Endothelial cell of umbilical vein (primary cell): ENCODE results near the gene WDR86. TPM values are rescaled to one million over a fixed set of nuclear protein-coding genes. Genes with fewer than 3 reads are reported as not detected.

Experiments used
- BruUV-seq: library from RNA; stranded (reverse); fragments of 400-500 nt; replicated peaks from 2 replicates; lab custom pipeline; 2021; lab: Mats Ljungman, UMichigan
- CTCF ChIA-PET: fragments of 300-600, 350-600 bp; sonication (Branson Sonifier 250); formaldehyde crosslinking; loops from one replicate; lab custom pipeline; 2021; ENCODE audit warnings: antibody characterized with exemption, inconsistent platforms; lab: Charles Lee
- POLR2A ChIA-PET: fragments of 300-600, 350-600 bp; sonication (Branson Sonifier 250); formaldehyde crosslinking; loops from one replicate; lab custom pipeline; 2021; ENCODE audit warnings: antibody characterized with exemption, inconsistent platforms; lab: Charles Lee
- DNase-seq: peaks from one replicate; pipeline ENCODE4 v3.0.0-alpha.2; 2011; ENCODE audit warnings: low read depth, low spot score
- FAIRE-seq: peaks from 2 replicates; lab custom pipeline; 2011; peaks lifted over from hg19 to GRCh38; lab: Jason Lieb, UNC
- H2AFZ ChIP-seq: 2 replicates; pipeline ENCODE4 v1.6.0; 2012; ENCODE audit warnings: low read depth, low read length, control low read depth, inconsistent platforms
- H3K27ac ChIP-seq: 2 replicates; pipeline ENCODE4 v1.5.1; 2011; ENCODE audit warnings: low read depth, mild to moderate bottlenecking, control low read depth, low read length, moderate library complexity; ENCODE audit not compliant: insufficient read depth
- H3K27me3 ChIP-seq, 2 experiments: 2 replicates each; pipeline versions ENCODE4 v1.6.0 to v1.6.1; 2011; ENCODE audit warnings: low read length in 2 of 2, mixed read lengths in 1 of 2; ENCODE audit not compliant: control insufficient read depth in 2 of 2, insufficient read depth in 2 of 2
- H3K36me3 ChIP-seq, 2 experiments: 2 replicates in 1 of 2; 3 replicates in 1 of 2; pipeline ENCODE4 v1.5.1; 2011; ENCODE audit warnings: low read length in 2 of 2, mild to moderate bottlenecking in 1 of 2, moderate library complexity in 1 of 2; ENCODE audit not compliant: control insufficient read depth in 2 of 2, insufficient read depth in 2 of 2; ENCODE audit errors: extremely low read depth in 1 of 2
- H3K4me1 ChIP-seq: 3 replicates; pipeline ENCODE4 v1.5.1; 2011; ENCODE audit warnings: mild to moderate bottlenecking, low read length; ENCODE audit not compliant: control insufficient read depth, insufficient read depth; ENCODE audit errors: extremely low read depth
- H3K4me2 ChIP-seq: 2 replicates; pipeline ENCODE4 v1.6.1; 2011; ENCODE audit warnings: low read length, control low read depth, mixed read lengths; ENCODE audit not compliant: insufficient read depth
- H3K4me3 ChIP-seq, 3 experiments: fragments of 200-600 bp in 1 of 3; sonication (generic), shearing (Covaris generic) in 1 of 3; replicated peaks in 1 of 3; 2 replicates each; pipeline ENCODE4 v1.5.1; 2011 to 2016; ENCODE audit warnings: control low read depth in 3 of 3, low read length in 3 of 3, mild to moderate bottlenecking in 2 of 3, inconsistent platforms in 1 of 3, low read depth in 1 of 3, moderate library complexity in 1 of 3; ENCODE audit not compliant: insufficient read depth in 1 of 3
- H3K79me2 ChIP-seq: 2 replicates; pipeline ENCODE4 v1.6.0; 2012; ENCODE audit warnings: low read length, inconsistent platforms; ENCODE audit not compliant: control insufficient read depth, insufficient read depth
- H3K9ac ChIP-seq: replicated peaks from 2 replicates; pipeline ENCODE3; 2011; ENCODE audit warnings: low read length, control low read depth; ENCODE audit not compliant: insufficient read depth; ENCODE audit errors: extremely low read depth
- H3K9me1 ChIP-seq: replicated peaks from 3 replicates; pipeline ENCODE4 v1.6.0; 2011; ENCODE audit warnings: mild to moderate bottlenecking, low read length; ENCODE audit not compliant: control insufficient read depth, insufficient read depth; ENCODE audit errors: extremely low read depth
- H3K9me3 ChIP-seq: replicated peaks from 2 replicates; pipeline ENCODE4 v1.5.1; 2012; ENCODE audit warnings: low read length, inconsistent platforms; ENCODE audit not compliant: control insufficient read depth, insufficient read depth
- H4K20me1 ChIP-seq: replicated peaks from 2 replicates; pipeline ENCODE3; 2011; ENCODE audit warnings: mild to moderate bottlenecking, low read length; ENCODE audit not compliant: control insufficient read depth, insufficient read depth; ENCODE audit errors: extremely low read depth
- CTCF ChIP-seq, 2 donors: IDR thresholded peaks; 1 replicate in 1 of 2; 2 replicates in 1 of 2; pipeline ENCODE4 v1.5.1; 2011; ENCODE audit warnings: low read length in 2 of 2, mild to moderate bottlenecking in 2 of 2, moderate library complexity in 2 of 2, control low read depth in 1 of 2, inconsistent platforms in 1 of 2, low read depth in 1 of 2; ENCODE audit not compliant: insufficient read depth in 1 of 2; ENCODE audit errors: extremely low read depth in 1 of 2
- EZH2 ChIP-seq: IDR thresholded peaks from 2 replicates; pipeline ENCODE4 v1.6.1; 2012; ENCODE audit warnings: borderline replicate concordance, low read depth, mild to moderate bottlenecking, moderate library complexity, low read length, inconsistent platforms; ENCODE audit not compliant: severe bottlenecking
- FOS ChIP-seq: IDR thresholded peaks from 2 replicates; pipeline ENCODE4 v1.6.1; 2011; ENCODE audit warnings: mild to moderate bottlenecking, low read length, moderate library complexity, borderline replicate concordance; ENCODE audit not compliant: insufficient read depth
- GATA2 ChIP-seq: IDR thresholded peaks from 2 replicates; pipeline ENCODE4 v1.7.0; 2011; ENCODE audit warnings: low read depth, mild to moderate bottlenecking, moderate library complexity, mixed read lengths, low read length; ENCODE audit not compliant: insufficient read length, insufficient read depth
- JUN ChIP-seq: IDR thresholded peaks from 2 replicates; pipeline ENCODE4 v1.6.1; 2011; ENCODE audit warnings: borderline replicate concordance, low read depth; ENCODE audit not compliant: insufficient read length, insufficient read depth
- MYC ChIP-seq: IDR thresholded peaks from one replicate; pipeline ENCODE4 v1.6.1; 2011; ENCODE audit warnings: mild to moderate bottlenecking, low read depth, low read length
- POLR2A ChIP-seq: IDR thresholded peaks from 2 replicates; pipeline ENCODE4 v1.6.1; 2012; ENCODE audit warnings: low read depth, mild to moderate bottlenecking, control low read depth, low read length
- POLR2AphosphoS5 ChIP-seq: IDR thresholded peaks from 2 replicates; pipeline ENCODE4 v1.6.1; 2012; ENCODE audit warnings: low read depth, mild to moderate bottlenecking, control low read depth, low read length, moderate library complexity; ENCODE audit not compliant: insufficient read depth
- dilution Hi-C: fragments of 300-500 bp; cut with MboI; formaldehyde crosslinking; loops from one replicate; pipeline ENCODE4 v1.15.0; 2019; ENCODE audit warnings: low sequenced_read_pairs; ENCODE audit not compliant: extremely low pct_ligation_motif_present
- intact Hi-C: fragments of 100-400 bp; cut with micrococcal nuclease; formaldehyde crosslinking; loops from one replicate; pipeline ENCODE4 v1.10.0; 2022
- polyA plus RNA-seq, 4 experiments: library from polyadenylated mRNA; depleted of rRNA in 3 of 4; stranded (reverse) in 3 of 4; unstranded in 1 of 4; fragments of >200 nt; gene quantifications; 2 replicates each; pipeline versions ENCODE4 v1.2.1 to v1.2.3, GENCODE V29; 2011 to 2012; ENCODE audit warnings: missing spikeins in 1 of 4
- total RNA-seq: library from RNA; stranded (reverse); gene quantifications from 2 replicates; pipeline ENCODE4 v1.2.3, GENCODE V29; 2021
- TF ChIP-seq, protein P1 (sequence below): IDR thresholded peaks from 2 replicates; pipeline ENCODE4 v1.6.1; 2011; ENCODE audit not compliant: insufficient read depth, insufficient read length

The WDR86 gene
- total and polyA plus RNA-seq, 2 donors (not counting 3 experiments of a cell fraction or from before 2014, with no cell fraction given) = not detected

- Histone ChIP-seq H3K9me3 (no peaks in the 10 kb centered on the region), H3K27ac (no peak overlapping the region), H3K4me1 (no peaks in the 10 kb centered on the region), H3K9me1 (no peaks in the 10 kb centered on the region), H3K79me2 (no peaks in the 10 kb centered on the region), H3K36me3 (no peaks in the 10 kb centered on the region), H3K9ac (no peak overlapping the region), H3K4me3 (no peak overlapping the region), H4K20me1 (no peaks in the 10 kb centered on the region), H2AFZ (no peak overlapping the region), H3K27me3 (no peaks in the 10 kb centered on the region), H3K4me2 (no peak overlapping the region)
- FAIRE-seq (no peak), DNase-seq (no peak)
- ChIA-PET CTCF (interaction anchor here (0.9 to 2.0 kb wide), 4 partner anchors 32 to 384 kb away, joined by 3 to 9 read pairs (median 3); no protein-coding TSS in a partner anchor), POLR2A (no interaction called here)
- dilution Hi-C loops = no loop called here
- BruUV-seq = no TSS peak
- TF ChIP-seq EZH2 (no peak), GATA2 (no peak), MYC (no peak), JUN (no peak), CTCF (IDR thresholded peaks at IDR 0.05; ENCODE audit: extremely low read depth in 1 of 2, insufficient read depth in 1 of 2, low read depth in 1 of 2, low read length in 2 of 2) (no peak), FOS (no peak), POLR2AphosphoS5 (no peak), POLR2A (no peak)
- TF ChIP-seq, protein P1, sequence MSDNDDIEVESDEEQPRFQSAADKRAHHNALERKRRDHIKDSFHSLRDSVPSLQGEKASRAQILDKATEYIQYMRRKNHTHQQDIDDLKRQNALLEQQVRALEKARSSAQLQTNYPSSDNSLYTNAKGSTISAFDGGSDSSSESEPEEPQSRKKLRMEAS = no peak
- intact Hi-C loops = no loop called here
These were observed 11.2 kb downstream of the WDR86 start for GRCh38 chr7:151398446-151399304.
